ENCODE data around the gene XXYLT1.

XXYLT1 gene

DNA sequence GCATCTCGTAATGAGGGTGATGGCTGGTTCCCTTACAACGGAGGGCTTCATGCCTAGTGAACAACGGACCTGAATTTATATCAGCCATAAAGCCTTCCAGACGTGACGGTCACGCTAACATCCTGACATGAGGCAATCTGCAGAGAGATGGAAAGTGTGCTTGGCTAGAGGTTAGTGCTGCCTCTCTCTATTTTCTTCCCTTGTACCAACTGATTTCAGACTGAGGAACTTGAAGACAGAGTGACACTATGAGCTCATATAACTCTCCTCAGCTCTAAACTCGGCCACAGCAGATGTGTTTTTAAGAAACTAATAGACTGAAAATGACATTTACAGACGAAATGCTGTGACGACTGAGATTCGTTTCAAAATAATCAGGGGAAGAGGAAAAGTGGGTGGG lies 122.4 kb downstream of the XXYLT1 start:
- DNase-seq: peak; percentile 50

- DNase-seq: no peak
These were observed 123.3 kb downstream of the XXYLT1 start for GRCh38 chr3:195147649-195148080.

- DNase-seq: no peak
These were observed 124.8 kb downstream of the XXYLT1 start for GRCh38 chr3:195146131-195146530.

DNA sequence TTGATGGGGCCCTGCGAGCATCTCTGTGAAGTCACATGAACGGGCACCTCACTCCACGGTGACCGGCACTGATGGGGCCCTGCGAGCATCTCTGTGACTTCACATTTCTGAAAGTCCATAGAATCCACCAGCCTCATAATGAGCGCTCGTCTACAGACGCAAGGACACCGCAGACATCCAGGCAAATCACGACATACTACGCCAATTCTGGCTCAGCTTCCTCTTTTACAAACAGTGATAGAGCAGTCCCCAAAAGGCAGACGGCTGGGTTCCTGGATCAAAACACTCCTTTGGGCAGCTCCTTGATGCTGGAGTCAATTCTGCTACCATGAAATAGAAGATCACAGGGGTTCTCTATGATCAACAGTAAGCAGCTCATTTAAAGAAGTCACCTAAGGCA lies 125.4 kb downstream of the XXYLT1 start:
- no peak for DNase-seq

DNA sequence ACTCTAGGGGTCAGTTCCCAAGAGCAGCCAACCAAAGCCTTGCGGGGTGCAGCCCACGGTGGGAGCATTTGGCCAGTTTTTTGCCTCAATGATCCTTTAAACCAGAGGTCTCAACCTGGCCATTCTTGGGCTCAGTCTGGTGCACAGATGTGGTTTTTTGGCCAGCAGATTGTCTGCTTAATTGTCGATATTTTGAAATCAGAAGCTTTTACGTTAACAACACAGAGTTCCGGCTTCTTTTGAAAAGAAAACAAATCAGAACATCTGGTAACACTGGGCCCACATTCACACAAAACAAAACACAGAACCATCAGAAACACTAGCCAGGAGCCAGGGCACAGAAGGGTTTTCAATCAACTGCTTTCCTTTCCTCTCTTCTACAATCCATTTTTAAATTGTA lies 127.7 kb downstream of the XXYLT1 start:
- no peak for DNase-seq

GRCh38 chr3:195142519-195142918 lies 128.4 kb downstream of the XXYLT1 start:
- no peak for DNase-seq

- no peak for DNase-seq
These were observed 129.9 kb downstream of the XXYLT1 start for GRCh38 chr3:195140816-195141793.

DNA sequence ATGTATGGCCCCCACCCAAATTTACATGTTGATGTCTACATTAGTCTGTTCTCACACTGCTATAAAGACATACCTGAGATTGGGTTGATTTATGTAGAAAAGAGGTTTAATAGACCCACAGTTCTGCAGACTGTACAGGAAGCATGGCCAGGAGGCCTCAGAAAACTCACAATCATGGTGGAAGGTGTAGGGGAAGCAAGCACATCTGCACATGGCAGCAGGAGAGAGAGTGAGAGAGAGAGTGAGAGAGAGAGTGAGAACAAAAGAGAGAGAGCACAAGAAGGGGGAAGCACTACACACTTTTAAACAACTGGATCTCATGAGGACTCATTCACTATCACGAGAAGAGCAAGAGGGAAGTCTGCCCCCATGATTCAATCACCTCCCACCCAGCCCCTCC lies 130.5 kb downstream of the XXYLT1 start:
- no peak for DNase-seq

DNA sequence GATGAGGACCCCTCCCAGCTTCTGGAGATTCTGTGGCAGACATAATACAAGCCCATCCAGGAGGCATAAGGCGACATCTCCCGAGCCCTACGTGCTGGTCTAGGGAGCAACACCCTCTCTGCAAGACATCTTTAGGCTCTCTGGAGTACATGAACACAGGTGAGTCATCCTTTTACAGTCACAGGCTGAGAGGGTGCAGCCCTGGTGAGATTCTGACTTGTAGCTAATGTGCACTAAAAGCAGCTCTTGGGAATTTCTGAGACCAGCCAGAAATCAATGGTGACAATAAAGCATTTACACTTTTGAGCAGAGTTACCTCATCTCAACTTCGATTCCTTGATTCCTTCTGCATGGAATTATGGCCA lies 131.1 kb downstream of the XXYLT1 start:
- no peak for DNase-seq

- DNase-seq: no peak
These were observed 131.7 kb downstream of the XXYLT1 start for GRCh38 chr3:195139091-195139875.

DNA sequence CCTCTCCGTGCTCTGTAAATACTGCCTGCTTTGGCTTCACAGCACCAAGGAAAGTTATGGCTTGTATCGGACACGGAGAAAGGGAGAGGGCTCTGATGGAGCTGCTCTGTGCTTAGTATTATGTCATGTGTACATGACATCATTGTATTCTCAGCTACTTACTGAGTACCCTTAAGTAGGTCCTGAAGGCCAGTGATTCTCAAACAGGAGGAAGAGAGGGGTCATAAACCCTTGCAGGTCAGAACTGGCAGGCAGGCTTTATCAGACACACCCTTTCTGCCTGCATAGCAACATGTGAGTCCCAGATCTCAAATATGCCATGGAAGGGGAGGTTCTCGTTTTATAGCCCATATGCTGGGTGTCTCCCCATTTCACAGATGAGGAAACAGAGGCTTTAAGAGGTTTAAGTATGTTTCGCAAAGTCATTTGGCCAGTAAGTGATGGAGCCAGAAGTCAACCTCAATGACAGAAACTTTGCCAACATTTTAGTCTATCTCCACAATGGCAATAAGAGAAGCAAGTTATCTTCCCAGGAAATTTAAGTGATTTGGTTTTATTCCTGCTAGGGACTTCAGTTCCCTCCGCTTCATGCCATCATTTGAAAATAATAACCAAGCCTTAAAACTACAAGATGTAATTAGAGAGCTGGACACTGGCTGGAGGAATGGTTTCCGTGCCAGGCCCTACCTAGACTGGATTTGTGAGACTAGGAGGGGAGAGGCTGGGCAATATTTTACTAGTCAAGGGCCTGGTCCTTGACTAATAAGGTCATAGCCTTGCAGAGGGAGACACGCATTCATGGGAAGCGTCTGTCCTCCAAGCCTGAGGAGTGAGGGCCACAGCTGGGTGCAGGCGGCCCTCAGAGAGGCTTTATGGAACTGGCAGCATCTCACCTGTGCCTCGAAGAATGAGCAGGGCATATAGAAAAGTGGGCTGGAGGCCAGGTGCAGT lies 133.0 kb downstream of the XXYLT1 start:
- DNase-seq: no peak

DNA sequence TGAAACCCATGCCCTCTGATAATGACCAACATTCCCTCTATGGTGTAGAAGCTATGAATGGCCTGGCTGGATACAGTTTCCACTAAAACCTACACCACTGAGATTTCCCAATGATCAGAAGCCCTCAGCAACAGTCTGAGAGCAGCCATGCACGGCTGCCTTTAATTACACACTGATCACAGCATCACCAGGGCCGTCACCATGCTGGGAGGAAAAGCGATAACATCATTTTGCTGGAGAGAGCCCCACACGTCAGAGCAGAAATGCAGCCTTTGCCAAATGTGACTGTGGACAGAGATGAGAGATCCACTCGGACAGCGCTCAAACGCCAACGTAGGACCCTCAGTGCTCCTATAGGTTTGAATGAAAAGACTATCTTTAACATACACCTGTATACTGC lies 135.0 kb downstream of the XXYLT1 start:
- DNase-seq: no peak

- DNase-seq: no peak
These were observed 136.5 kb downstream of the XXYLT1 start for GRCh38 chr3:195134431-195134830.

DNA sequence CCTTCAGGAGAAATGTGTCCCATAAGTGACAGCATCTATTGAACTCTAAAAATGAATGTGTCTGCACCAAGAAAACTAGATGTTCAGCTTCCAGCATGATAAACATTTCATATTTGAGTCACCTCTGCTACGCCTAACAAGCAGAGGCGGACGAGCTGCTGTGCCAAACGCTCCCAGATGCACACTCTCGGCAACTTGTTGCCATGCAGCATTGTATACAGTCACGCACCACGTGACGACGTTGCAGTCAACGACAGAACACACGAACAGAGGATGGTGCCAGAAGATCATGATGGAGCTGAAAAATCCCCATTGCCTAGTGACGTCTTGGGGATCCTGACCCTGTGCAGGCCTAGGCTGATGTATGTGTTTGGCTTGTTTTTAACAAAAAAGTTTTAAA lies 137.5 kb downstream of the XXYLT1 start:
- DNase-seq: no peak

DNA sequence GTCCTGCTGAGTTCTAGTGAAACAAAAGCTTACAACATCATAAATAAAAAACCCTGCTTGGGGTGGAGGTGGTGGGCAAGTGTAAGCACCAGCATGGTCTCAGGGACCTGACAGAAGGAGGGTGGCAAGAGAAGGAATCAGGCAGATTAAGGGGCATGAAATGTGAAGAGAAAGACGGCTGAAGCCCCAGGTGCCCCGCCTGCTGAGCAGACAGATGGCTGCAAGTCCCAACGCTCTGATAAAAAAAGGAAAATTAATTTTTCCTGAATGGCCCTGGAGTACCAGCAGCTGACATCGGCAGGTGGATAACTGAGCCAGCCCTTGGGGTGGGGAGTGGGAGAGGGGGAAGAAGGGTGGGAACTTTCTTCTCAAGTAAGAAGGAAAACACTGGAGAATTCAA lies 137.9 kb downstream of the XXYLT1 start:
- no peak for DNase-seq

DNA sequence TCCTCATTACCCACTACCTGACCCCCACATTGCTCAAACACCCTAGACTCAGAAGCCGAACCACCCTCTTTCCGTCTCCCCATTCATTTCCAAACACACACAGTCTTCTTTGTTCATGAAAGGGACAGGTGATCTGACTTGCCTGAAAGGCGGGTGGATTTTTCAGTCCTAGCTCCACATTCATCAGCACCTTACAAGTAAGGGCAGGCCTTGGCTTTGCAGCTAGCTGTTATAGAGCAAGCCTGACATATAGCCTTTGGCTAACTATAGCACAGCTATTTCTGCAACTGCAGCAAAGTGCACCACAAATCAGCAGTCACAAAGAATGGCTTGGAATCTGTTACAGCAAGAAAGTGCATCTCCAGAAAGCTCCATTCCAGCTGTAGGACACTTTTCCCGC lies 139.8 kb downstream of the XXYLT1 start:
- DNase-seq: no peak

GRCh38 chr3:195129644-195130492 lies 141.1 kb downstream of the XXYLT1 start:
- DNase-seq: no peak

DNA sequence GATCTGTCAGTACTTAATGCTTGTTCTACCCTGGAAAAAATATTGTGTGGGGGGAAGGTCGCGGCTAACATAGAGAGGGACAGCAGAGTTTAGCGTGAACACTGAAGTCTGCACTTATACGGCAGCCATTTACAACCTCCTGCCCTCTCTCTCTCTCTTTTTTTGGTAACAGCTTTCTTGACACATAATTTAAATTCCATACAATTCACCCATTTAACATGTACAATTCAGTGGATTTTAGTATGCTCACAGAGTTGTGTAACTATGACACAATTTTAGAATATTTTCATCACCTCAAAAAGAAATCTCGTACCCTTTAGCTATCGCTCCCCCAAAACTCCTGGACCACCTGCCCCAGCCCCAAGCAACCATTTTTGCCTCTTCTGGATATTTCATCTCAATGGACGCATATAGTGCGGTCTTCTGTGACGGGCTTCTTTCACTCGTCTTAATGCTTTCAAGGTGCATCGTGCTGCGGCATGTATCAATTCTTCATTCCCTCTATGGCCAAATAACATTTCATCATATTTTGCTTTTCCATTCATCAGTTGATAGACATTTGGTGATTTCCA lies 141.8 kb downstream of the XXYLT1 start:
- no peak for DNase-seq

DNA sequence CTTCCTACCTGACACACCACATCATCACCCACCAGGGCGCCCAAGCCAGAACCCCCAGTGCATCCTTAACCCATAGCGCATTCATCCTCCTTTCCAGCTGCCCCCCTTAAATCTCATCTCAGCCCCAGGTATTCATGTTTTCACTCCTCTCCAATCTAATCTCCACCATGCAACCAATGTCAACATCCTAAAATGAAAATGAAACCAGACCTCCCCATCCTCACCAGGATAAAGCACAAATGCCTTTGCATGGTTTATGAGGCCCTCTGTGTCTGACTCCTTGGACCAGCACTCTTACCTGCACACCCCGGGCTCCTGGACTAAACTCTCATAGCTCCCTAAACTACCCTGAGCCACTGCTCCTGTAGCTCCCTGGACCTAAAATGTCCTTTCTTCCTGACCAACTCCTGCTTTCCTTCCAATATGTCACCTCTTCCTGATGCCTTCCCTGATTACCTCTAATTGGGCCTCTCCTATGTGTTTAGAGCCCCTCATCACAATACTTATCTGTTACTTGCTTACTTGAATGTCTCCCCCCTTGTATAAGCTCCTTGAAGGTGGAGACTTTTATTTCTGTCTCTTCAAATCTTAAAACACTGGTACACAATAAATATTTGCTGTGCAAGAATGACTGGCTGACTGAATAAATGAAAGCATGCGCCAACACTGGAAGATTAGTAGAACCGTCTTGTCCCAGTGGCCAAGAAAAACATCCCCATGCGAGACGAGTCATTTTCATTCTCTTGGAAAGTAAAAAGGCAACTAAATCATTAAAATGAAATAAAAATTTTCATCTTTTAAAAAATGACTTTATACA lies 142.5 kb downstream of the XXYLT1 start:
- DNase-seq: no peak

DNA sequence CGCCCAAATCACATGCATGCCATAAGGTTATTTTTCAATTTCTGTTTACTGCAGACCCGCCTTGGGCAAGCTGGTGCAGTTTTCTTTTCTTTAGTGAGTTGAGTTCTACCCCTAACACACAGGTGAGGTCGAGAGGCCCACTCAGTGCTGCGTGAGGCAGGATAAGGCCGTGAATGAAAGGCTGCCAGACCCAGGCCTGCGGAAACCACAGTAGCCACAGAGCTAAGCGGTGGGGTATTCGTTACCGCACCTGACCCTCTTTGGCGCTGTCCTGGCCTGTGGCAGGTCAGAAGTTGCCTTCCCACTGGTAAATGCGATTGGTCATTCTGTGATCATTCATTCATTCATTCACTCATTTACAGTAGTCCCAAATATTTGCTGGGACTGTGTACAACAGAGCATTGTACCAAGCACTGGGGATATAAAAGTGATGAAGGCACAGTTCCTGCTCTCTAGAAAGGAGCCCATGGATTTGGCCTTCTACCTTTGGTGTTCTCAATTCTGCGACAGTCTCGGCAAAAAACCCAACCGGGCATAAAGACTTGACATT lies 144.8 kb downstream of the XXYLT1 start:
- DNase-seq: no peak

Measured in eye (tissue), 1 donor.